PC-9 (cell line): ENCODE data around the gene HIBADH. TPM values are rescaled to one million over a fixed set of nuclear protein-coding genes. Genes with fewer than 3 reads are reported as not detected.

Experiments used
- BruUV-seq: library from RNA; stranded (reverse); fragments of 400-500 nt; replicated peaks from 2 replicates; lab custom pipeline; 2021; lab: Mats Ljungman, UMichigan
- CTCF ChIA-PET: fragments of 300-600 bp; sonication (Branson Sonifier 250); formaldehyde crosslinking; loops from one replicate; lab custom pipeline; 2022; ENCODE audit warnings: antibody characterized with exemption; lab: Charles Lee
- POLR2A ChIA-PET: fragments of 300-600 bp; sonication (Branson Sonifier 250); formaldehyde crosslinking; loops from one replicate; lab custom pipeline; 2022; ENCODE audit warnings: antibody characterized with exemption; ENCODE audit not compliant: unreplicated experiment; lab: Charles Lee
- DNase-seq, 2 experiments: peaks; one replicate each; pipeline versions ENCODE4 v3.0.0 to v3.0.0-alpha.2; 2015 to 2022; ENCODE audit warnings: mixed read lengths in 1 of 2
- H2AFZ ChIP-seq: fragments of 200-600 bp; sonication (generic); 2 replicates; pipeline ENCODE4 v1.8.1; 2017; ENCODE audit warnings: antibody characterized with exemption
- H3F3A ChIP-seq: fragments of 200-600 bp; sonication (generic); 2 replicates; pipeline ENCODE4 v1.8.1; 2017; ENCODE audit warnings: antibody characterized with exemption, mild to moderate bottlenecking, low read depth; ENCODE audit not compliant: insufficient read depth
- H3K27ac ChIP-seq: fragments of 200-600 bp; sonication (generic); 2 replicates; pipeline ENCODE4 v1.6.1; 2016; ENCODE audit warnings: mixed run types
- H3K27me3 ChIP-seq: fragments of 200-600 bp; sonication (generic); 2 replicates; pipeline ENCODE4 v1.6.1; 2016; ENCODE audit warnings: low read depth, mixed run types; ENCODE audit not compliant: insufficient read depth
- H3K36me3 ChIP-seq: fragments of 200-600 bp; sonication (generic); 2 replicates; pipeline ENCODE4 v1.6.1; 2016; ENCODE audit warnings: low read depth, mixed run types
- H3K4me1 ChIP-seq: fragments of 200-600 bp; sonication (generic); replicated peaks from 2 replicates; pipeline ENCODE4 v1.6.1; 2016; ENCODE audit warnings: mixed run types; ENCODE audit not compliant: insufficient read depth
- H3K4me2 ChIP-seq: fragments of 200-600 bp; sonication (generic); 2 replicates; pipeline ENCODE4 v1.6.1; 2017; ENCODE audit warnings: mixed run types
- H3K4me3 ChIP-seq: fragments of 200-600 bp; sonication (generic); 2 replicates; pipeline ENCODE4 v1.6.1; 2016; ENCODE audit warnings: mixed run types
- H3K79me2 ChIP-seq: fragments of 200-600 bp; sonication (generic); 2 replicates; pipeline ENCODE4 v1.6.1; 2017; ENCODE audit warnings: low read depth, mixed run types
- H3K9me2 ChIP-seq: fragments of 200-600 bp; sonication (generic); 2 replicates; pipeline ENCODE4 v1.8.1; 2017; ENCODE audit warnings: mild to moderate bottlenecking; ENCODE audit not compliant: insufficient read depth
- H3K9me3 ChIP-seq: fragments of 200-600 bp; sonication (generic); 2 replicates; pipeline ENCODE4 v1.8.1; 2016; ENCODE audit warnings: low read depth; ENCODE audit not compliant: insufficient read depth
- H4K20me1 ChIP-seq: fragments of 200-600 bp; sonication (generic); 2 replicates; pipeline ENCODE4 v1.8.1; 2017; ENCODE audit not compliant: insufficient read depth
- CTCF ChIP-seq: fragments of 200-600 bp; sonication (generic); conservative IDR thresholded peaks from 2 replicates; pipeline ENCODE4 v1.6.1; 2017; ENCODE audit warnings: mixed run types, antibody characterized with exemption, mild to moderate bottlenecking, moderate library complexity
- EZH2 ChIP-seq: fragments of 200-600 bp; sonication (generic); IDR thresholded peaks from 2 replicates; pipeline ENCODE4 v1.8.0; 2017; ENCODE audit warnings: antibody characterized with exemption, low read depth
- intact Hi-C: fragments of 100-400 bp; cut with micrococcal nuclease; formaldehyde crosslinking; loops from one replicate; pipeline ENCODE4 v1.10.0; 2022; ENCODE audit not compliant: unreplicated experiment
- total RNA-seq: library from RNA; stranded (reverse); gene quantifications from 2 replicates; pipeline ENCODE4 v1.2.3, GENCODE V29; 2021

Gene HIBADH
- total RNA-seq, 1 experiment from 2014 or later, result 73.9 TPM

GRCh38 chr7:27642271-27642670 lies 20.4 kb downstream of the HIBADH start:
- no peaks in the 10 kb centered on the region for H4K20me1 ChIP-seq
- no TSS peak for BruUV-seq
- peaks cover 34% of the 10 kb centered on the region for H3K79me2 ChIP-seq
- peak in 1 of 2 experiments; percentile 79 for DNase-seq
- H3K9me3 ChIP-seq, result no peaks in the 10 kb centered on the region; the same call in 1 of the 2 replicates
- H3K9me2 ChIP-seq, result no peaks in the 10 kb centered on the region
- H3K4me1 ChIP-seq, result peaks cover 44% of the 10 kb centered on the region
- no peak overlapping the region for H3K4me3 ChIP-seq
- peaks cover 32% of the 10 kb centered on the region for H3K36me3 ChIP-seq
- no peaks in the 10 kb centered on the region for H3K27me3 ChIP-seq
- POLR2A ChIA-PET, result no interaction called here
- CTCF ChIA-PET, result interaction anchor here (0.8 to 1.0 kb wide), 2 partner anchors 442 to 446 kb away, joined by 4 to 5 read pairs; partner anchors contain the start of gene HOXA13
- TF ChIP-seq CTCF, result no peak
- intact Hi-C loops, result loop anchor here (5.0 kb wide), 1 partner anchor 380 kb away; no protein-coding TSS in a partner anchor
- H3F3A ChIP-seq, result peaks cover 37% of the 10 kb centered on the region
- H3K4me2 ChIP-seq, result peak overlapping the region; percentile 60
- peak overlapping the region; percentile 30; the same call in 1 of the 2 replicates for H2AFZ ChIP-seq
- H3K27ac ChIP-seq, result peak overlapping the region; percentile 90

GRCh38 chr7:27641581-27642230 lies 21.0 kb downstream of the HIBADH start:
- Histone ChIP-seq H3K27me3 (no peaks in the 10 kb centered on the region), H2AFZ (peak overlapping the region; percentile 30; the same call in 1 of the 2 replicates), H3K27ac (peak overlapping the region; percentile 90), H4K20me1 (no peaks in the 10 kb centered on the region), H3K36me3 (peaks cover 27% of the 10 kb centered on the region), H3K9me2 (no peaks in the 10 kb centered on the region), H3K4me2 (peak overlapping the region; percentile 60), H3K4me3 (peak overlapping the region; percentile 8; the same call in 1 of the 2 replicates), H3K4me1 (peaks cover 38% of the 10 kb centered on the region), H3K9me3 (no peaks in the 10 kb centered on the region; the same call in 1 of the 2 replicates), H3K79me2 (peaks cover 35% of the 10 kb centered on the region), H3F3A (peaks cover 37% of the 10 kb centered on the region)
- CTCF ChIA-PET, result interaction anchor here (0.6 to 1.4 kb wide), 7 partner anchors 21 to 452 kb away, joined by 3 to 17 read pairs (median 4); partner anchors contain the start of gene HIBADH
- no peak for TF ChIP-seq EZH2
- TF ChIP-seq CTCF, result no peak
- DNase-seq, result no peak
- intact Hi-C loops, result loop anchor here (1.0 to 5.0 kb wide), 8 partner anchors 21 to 397 kb away; partner anchors contain the start of genes HIBADH and TAX1BP1
- POLR2A ChIA-PET, result interaction anchor here (0.6 to 0.7 kb wide), 2 partner anchors 21 to 103 kb away, joined by 3 to 4 read pairs; partner anchors contain the start of gene HIBADH
- TSS peak; percentile 85 for BruUV-seq

GRCh38 chr7:27640884-27641574 lies 21.7 kb downstream of the HIBADH start:
- POLR2A ChIA-PET, result interaction anchor here (0.6 to 0.7 kb wide), 3 partner anchors 22 to 129 kb away, joined by 3 to 6 read pairs (median 4); partner anchors contain the start of gene HIBADH
- Histone ChIP-seq H3K4me1 (peaks cover 37% of the 10 kb centered on the region), H3K27ac (peak overlapping the region; percentile 90), H3K4me3 (peak overlapping the region; percentile 8; the same call in 1 of the 2 replicates), H4K20me1 (no peaks in the 10 kb centered on the region), H2AFZ (0 out of 2 replicates have a peak overlapping the region, but pooled peaks have one; percentile 30), H3K36me3 (peaks cover 27% of the 10 kb centered on the region; the same call in 1 of the 2 replicates), H3K9me2 (no peaks in the 10 kb centered on the region), H3K9me3 (no peaks in the 10 kb centered on the region; the same call in 1 of the 2 replicates), H3K27me3 (no peaks in the 10 kb centered on the region), H3K4me2 (peak overlapping the region; percentile 60), H3F3A (peaks cover 37% of the 10 kb centered on the region), H3K79me2 (peaks cover 31% of the 10 kb centered on the region)
- BruUV-seq, result no TSS peak
- peak; percentile 40; the same call in 1 of the 2 replicates for TF ChIP-seq CTCF
- no peak for TF ChIP-seq EZH2
- intact Hi-C loops, result loop anchor here (1.0 to 5.0 kb wide), 8 partner anchors 22 to 398 kb away; partner anchors contain the start of genes HIBADH and TAX1BP1
- DNase-seq, result peak; percentile 87 to 96
- CTCF ChIA-PET, result interaction anchor here (0.6 to 1.4 kb wide), 6 partner anchors 22 to 452 kb away, joined by 3 to 17 read pairs (median 4); partner anchors contain the start of gene HIBADH
